ENCODE data around the gene TACR1.

The TACR1 gene

DNA sequence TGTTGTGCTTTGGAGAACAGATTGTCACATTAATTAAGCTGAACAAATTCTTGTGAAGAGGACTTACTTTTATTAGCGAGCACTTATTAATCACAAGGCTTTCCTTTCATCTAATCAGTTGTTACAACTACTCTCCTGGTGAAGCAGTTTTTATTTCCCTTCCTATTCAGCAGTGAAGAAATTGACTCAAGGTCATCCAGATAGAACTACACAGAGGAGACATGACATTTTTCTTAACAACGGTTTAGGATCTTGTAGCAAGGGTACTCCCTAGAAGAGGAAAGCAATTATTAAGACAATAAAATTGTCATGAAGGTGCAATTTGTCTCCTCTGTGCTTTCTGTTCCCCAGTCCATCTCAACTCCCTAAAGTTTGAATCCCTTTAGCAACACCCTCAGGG is 179.5 kb downstream of the TACR1 start:
- no peak for DNase-seq (ENCODE audit: low spot score)

GRCh38 chr2:75018162-75018561 is 181.2 kb downstream of the TACR1 start:
- DNase-seq (ENCODE audit: low spot score): no peak

DNA sequence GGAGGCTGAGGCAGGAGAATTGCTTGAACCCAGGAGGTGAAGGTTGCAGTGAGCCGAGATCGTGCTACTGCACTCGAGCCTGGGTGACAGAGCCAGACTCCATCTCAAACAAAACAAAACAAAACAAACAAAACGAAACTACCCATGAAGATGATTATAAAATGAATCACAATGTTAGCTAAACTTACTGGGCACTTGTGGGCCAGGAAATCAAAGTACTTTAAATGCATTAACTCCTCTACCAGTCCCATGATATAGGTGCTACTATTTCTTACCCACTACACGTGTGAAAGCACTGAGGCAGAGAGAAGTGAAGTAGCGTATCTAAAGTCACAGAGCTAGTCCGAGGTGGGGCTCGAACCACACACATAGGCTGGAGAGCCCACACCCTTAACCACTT is 187.2 kb downstream of the TACR1 start:
- no peak for DNase-seq (ENCODE audit: low spot score)

DNA sequence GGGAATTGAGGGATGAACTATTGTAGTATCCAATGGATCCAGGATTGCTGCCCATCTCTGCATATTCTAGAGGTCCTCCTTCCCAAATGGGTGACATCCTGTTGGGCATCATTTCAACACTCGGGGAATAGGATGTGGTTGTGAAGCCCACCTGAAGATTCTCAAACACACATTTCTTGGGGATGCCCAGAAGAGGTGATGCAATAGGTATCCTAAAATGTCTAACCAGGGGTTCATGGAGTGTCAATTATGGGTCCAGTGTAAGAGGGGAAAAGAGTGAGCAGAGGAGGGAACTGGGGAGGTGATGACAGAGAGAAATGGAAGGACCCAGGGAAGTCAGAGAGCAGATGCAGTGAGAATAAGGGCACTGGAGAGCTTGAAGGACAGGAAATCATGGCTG is 188.7 kb downstream of the TACR1 start:
- DNase-seq (ENCODE audit: low spot score): no peak

- DNase-seq (ENCODE audit: low spot score): no peak
These were observed 191.5 kb downstream of the TACR1 start for GRCh38 chr2:75007819-75008218.

DNA sequence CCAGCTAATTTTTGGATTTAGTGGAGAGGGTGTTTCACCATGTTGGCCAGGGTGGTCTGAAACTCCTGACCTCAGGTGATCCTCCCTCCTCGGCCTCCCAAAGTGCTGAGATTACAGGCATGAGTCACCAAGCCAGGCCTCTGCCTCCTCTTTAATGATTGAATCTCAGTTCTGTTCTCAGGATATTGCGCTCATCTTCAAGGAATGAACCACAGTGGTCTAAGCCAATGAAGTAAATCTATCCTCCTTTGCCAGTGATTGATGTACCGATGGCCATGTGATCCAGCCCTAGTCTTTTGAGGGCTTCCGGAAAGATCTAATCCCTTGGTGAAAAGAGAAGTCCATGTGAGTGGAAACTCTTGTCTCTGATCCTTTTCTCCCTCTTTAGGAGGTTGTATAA is 192.3 kb downstream of the TACR1 start:
- no peak for DNase-seq (ENCODE audit: low spot score)

GRCh38 chr2:75006041-75006440 is 193.3 kb downstream of the TACR1 start:
- DNase-seq (ENCODE audit: low spot score): no peak

GRCh38 chr2:75003773-75004172 is 195.5 kb downstream of the TACR1 start:
- no peak for DNase-seq (ENCODE audit: low spot score)

DNA sequence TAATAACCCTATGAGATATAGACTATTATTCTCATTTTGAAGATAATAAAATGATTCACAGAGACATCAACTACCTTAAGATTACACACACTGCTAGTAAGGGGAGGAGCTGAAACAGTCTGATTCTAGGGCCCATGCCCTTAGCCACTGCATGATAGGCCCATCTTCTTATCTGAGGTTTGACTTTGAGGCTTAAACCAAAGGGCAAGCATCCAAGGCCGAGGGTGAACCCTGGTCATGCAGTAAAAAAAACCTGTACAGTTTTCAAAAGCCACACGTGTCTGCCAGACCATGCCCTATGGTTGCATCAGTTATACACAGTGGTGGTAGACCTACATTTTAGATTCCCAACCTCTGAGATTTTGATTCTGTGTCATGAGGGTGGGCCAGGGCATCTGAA is 196.0 kb downstream of the TACR1 start:
- no peak for DNase-seq (ENCODE audit: low spot score)

DNA sequence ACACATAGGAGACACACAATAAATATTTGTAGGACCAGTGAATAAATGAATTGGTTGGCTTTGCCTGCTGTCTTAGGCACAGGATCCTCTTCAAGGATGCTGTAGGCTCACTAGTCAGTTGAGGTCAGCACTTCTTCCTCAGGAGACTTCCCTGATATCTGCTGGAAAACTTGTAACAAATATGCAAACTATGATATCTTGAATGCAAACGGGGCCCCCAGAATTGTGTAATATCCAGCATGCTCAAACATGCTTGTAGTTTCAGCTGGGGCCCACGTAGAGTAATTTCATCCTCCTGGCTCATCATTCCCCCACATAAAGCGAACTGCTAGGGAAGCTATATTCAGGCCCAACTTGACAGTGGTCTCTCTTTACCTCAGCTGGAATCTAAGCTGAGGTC is 197.3 kb downstream of the TACR1 start:
- DNase-seq (ENCODE audit: low spot score): no peak

- no peak for DNase-seq (ENCODE audit: low spot score)
These were observed 199.9 kb downstream of the TACR1 start for GRCh38 chr2:74999468-74999867.

All from cerebellar cortex (tissue), 1 donor.